Activated T-helper 2 cell treated with anti-CD3 and anti-CD28 coated beads, Interferon-gamma antibody, Interleukin-2, Interleukin-4, amounts not matched to agents 10 μg/mL and 5 μg/mL and 100 μg/mL, durations not matched to agents 14 hours and 24 hours and 36 hours (primary cell): ENCODE data around the gene GET4. TPM values are rescaled to one million over a fixed set of nuclear protein-coding genes. Genes with fewer than 3 reads are reported as not detected.

Experiments used
- DNase-seq: peaks from one replicate; pipeline ENCODE4 v3.0.0; 2021; ENCODE audit warnings: low spot score
- H3K27ac Mint-ChIP-seq: one replicate; pipeline ENCODE4 v1.8.0; 2021; ENCODE audit warnings: mixed read lengths
- H3K27me3 Mint-ChIP-seq: one replicate; pipeline ENCODE4 v1.8.0; 2021; ENCODE audit warnings: low read depth, mixed read lengths
- H3K36me3 Mint-ChIP-seq: one replicate; pipeline ENCODE4 v1.8.0; 2021; ENCODE audit warnings: low read depth, mixed read lengths
- H3K4me1 Mint-ChIP-seq: one replicate; pipeline ENCODE4 v1.8.0; 2021; ENCODE audit warnings: low read depth, mixed read lengths
- H3K4me3 Mint-ChIP-seq: one replicate; pipeline ENCODE4 v1.8.0; 2021; ENCODE audit warnings: low read depth, mild to moderate bottlenecking, moderate library complexity, mixed read lengths
- H3K9me3 Mint-ChIP-seq: one replicate; pipeline ENCODE4 v1.8.0; 2021; ENCODE audit warnings: mixed read lengths
- intact Hi-C: fragments of 100-400 bp; cut with micrococcal nuclease; formaldehyde crosslinking; loops from one replicate; pipeline ENCODE4 v1.15.1; 2023
- total RNA-seq: library from RNA; stranded (reverse); gene quantifications from 2 replicates; pipeline ENCODE4 v1.2.3, GENCODE V29; 2022

The GET4 gene
- 32.2 and 35.9 TPM in 2 replicates for total RNA-seq

- peaks cover 18% of the 10 kb centered on the region for H3K4me1 Mint-ChIP-seq
- no peaks in the 10 kb centered on the region for H3K27me3 Mint-ChIP-seq
- H3K9me3 Mint-ChIP-seq, result no peaks in the 10 kb centered on the region
- peak within 1 kb of the TSS; percentile 90 for H3K4me3 Mint-ChIP-seq
- intact Hi-C loops, result loop anchor here (5.0 kb wide), 1 partner anchor 59 kb away; no protein-coding TSS in a partner anchor
- DNase-seq, result peak; percentile 96
- H3K36me3 Mint-ChIP-seq, result peaks cover 28% of the 10 kb centered on the region
- peak within 1 kb of the TSS; percentile 80 for H3K27ac Mint-ChIP-seq
Observed at GRCh38 chr7:876077-876971, at the start of gene GET4. TSS of gene GET4 (plus strand) at chr7:876554. CDS start at chr7:876646, 92 bp downstream.

- Mint-ChIP-seq H3K27ac (no peak overlapping the region), H3K27me3 (no peaks in the 10 kb centered on the region), H3K9me3 (no peaks in the 10 kb centered on the region), H3K4me1 (peaks cover 32% of the 10 kb centered on the region), H3K4me3 (no peak overlapping the region), H3K36me3 (peaks cover 13% of the 10 kb centered on the region)
- no peak for DNase-seq
- intact Hi-C loops, result no loop called here
Observed at GRCh38 chr7:828793-829561, 47.4 kb upstream of the GET4 start.

GRCh38 chr7:830069-830468 is 46.3 kb upstream of the GET4 start:
- H3K27ac Mint-ChIP-seq, result no peak overlapping the region
- no peaks in the 10 kb centered on the region for H3K27me3 Mint-ChIP-seq
- no peak overlapping the region for H3K4me3 Mint-ChIP-seq
- no peak for DNase-seq
- peaks cover 11% of the 10 kb centered on the region for H3K36me3 Mint-ChIP-seq
- peaks cover 30% of the 10 kb centered on the region for H3K4me1 Mint-ChIP-seq
- no peaks in the 10 kb centered on the region for H3K9me3 Mint-ChIP-seq
- intact Hi-C loops, result loop anchor here (2.0 to 5.0 kb wide), 3 partner anchors 13 to 228 kb away; no protein-coding TSS in a partner anchor

GRCh38 chr7:831596-832166 is 44.7 kb upstream of the GET4 start:
- intact Hi-C loops, result loop anchor here (1.0 to 5.0 kb wide), 4 partner anchors 11 to 229 kb away; no protein-coding TSS in a partner anchor
- peaks cover 13% of the 10 kb centered on the region for H3K36me3 Mint-ChIP-seq
- H3K27me3 Mint-ChIP-seq, result no peaks in the 10 kb centered on the region
- DNase-seq, result no peak
- peaks cover 30% of the 10 kb centered on the region for H3K4me1 Mint-ChIP-seq
- no peaks in the 10 kb centered on the region for H3K9me3 Mint-ChIP-seq
- peak overlapping the region; percentile 69 for H3K4me3 Mint-ChIP-seq
- H3K27ac Mint-ChIP-seq, result peak overlapping the region; percentile 93

- Mint-ChIP-seq H3K9me3 (no peaks in the 10 kb centered on the region), H3K36me3 (peaks cover 13% of the 10 kb centered on the region), H3K27me3 (no peaks in the 10 kb centered on the region), H3K27ac (peak within 1 kb of the TSS; percentile 93), H3K4me1 (peaks cover 30% of the 10 kb centered on the region), H3K4me3 (peak within 1 kb of the TSS; percentile 69)
- DNase-seq, result peak; percentile 43
- intact Hi-C loops, result loop anchor here (5.0 kb wide), 2 partner anchors 40 to 230 kb away; no protein-coding TSS in a partner anchor
Observed at GRCh38 chr7:832167-832967, 44.0 kb upstream of the GET4 start, which contains the start of gene SUN1. TSS of gene SUN1 (plus strand) at chr7:832476. CDS start at chr7:832525, 49 bp downstream.

GRCh38 chr7:832968-833424 is 43.4 kb upstream of the GET4 start:
- intact Hi-C loops, result loop anchor here (5.0 kb wide), 2 partner anchors 39 to 231 kb away; no protein-coding TSS in a partner anchor
- H3K4me1 Mint-ChIP-seq, result peaks cover 30% of the 10 kb centered on the region

GRCh38 chr7:833601-834258 is 42.6 kb upstream of the GET4 start:
- Mint-ChIP-seq H3K4me1 (peaks cover 30% of the 10 kb centered on the region), H3K27me3 (no peaks in the 10 kb centered on the region), H3K27ac (no peak overlapping the region), H3K36me3 (peaks cover 14% of the 10 kb centered on the region), H3K4me3 (no peak overlapping the region), H3K9me3 (no peaks in the 10 kb centered on the region)
- DNase-seq, result no peak
- intact Hi-C loops, result loop anchor here (5.0 kb wide), 2 partner anchors 39 to 231 kb away; no protein-coding TSS in a partner anchor

More at GRCh38 chr7:832968-833424, 43.4 kb upstream of the GET4 start:
- Mint-ChIP-seq H3K36me3 (peaks cover 13% of the 10 kb centered on the region), H3K4me3 (peak overlapping the region; percentile 69), H3K9me3 (no peaks in the 10 kb centered on the region), H3K27ac (peak overlapping the region; percentile 93), H3K27me3 (no peaks in the 10 kb centered on the region)
- DNase-seq, result no peak

- peaks cover 30% of the 10 kb centered on the region for H3K4me1 Mint-ChIP-seq
- no peaks in the 10 kb centered on the region for H3K9me3 Mint-ChIP-seq
- H3K36me3 Mint-ChIP-seq, result peaks cover 19% of the 10 kb centered on the region
- intact Hi-C loops, result loop anchor here (5.0 kb wide), 2 partner anchors 38 to 232 kb away; no protein-coding TSS in a partner anchor
- no peak overlapping the region for H3K4me3 Mint-ChIP-seq
- DNase-seq, result no peak
- no peaks in the 10 kb centered on the region for H3K27me3 Mint-ChIP-seq
- peak overlapping the region; percentile 42 for H3K27ac Mint-ChIP-seq
Observed at GRCh38 chr7:834277-834676, 42.1 kb upstream of the GET4 start.

- Mint-ChIP-seq H3K27me3 (no peaks in the 10 kb centered on the region), H3K4me1 (peaks cover 28% of the 10 kb centered on the region), H3K36me3 (peaks cover 25% of the 10 kb centered on the region), H3K4me3 (no peak overlapping the region), H3K9me3 (no peaks in the 10 kb centered on the region), H3K27ac (no peak overlapping the region)
- intact Hi-C loops, result no loop called here
- no peak for DNase-seq
Observed at GRCh38 chr7:835021-835420, 41.3 kb upstream of the GET4 start.

GRCh38 chr7:835485-836401 is 40.6 kb upstream of the GET4 start:
- Mint-ChIP-seq H3K27me3 (no peaks in the 10 kb centered on the region), H3K36me3 (peaks cover 29% of the 10 kb centered on the region), H3K4me1 (peaks cover 21% of the 10 kb centered on the region), H3K4me3 (no peak overlapping the region), H3K9me3 (no peaks in the 10 kb centered on the region), H3K27ac (peak overlapping the region; percentile 42)
- DNase-seq, result no peak
- intact Hi-C loops, result no loop called here
